GM19324 (cell line): ENCODE results near the gene STEAP1.
"Not testable (repeated sequence)": the region's sequence is repeated elsewhere in the genome, so short reads cannot be mapped to it uniquely, and the experiment has no call there.

Experiments used
- ATAC-seq: cut with Tn5 transposase; IDR thresholded peaks from one replicate; pipeline ENCODE4 v1.9.1; 2021; ENCODE audit warnings: mild to moderate bottlenecking, moderate library complexity; ENCODE audit not compliant: unreplicated experiment, low FRiP score

STEAP1 gene

DNA sequence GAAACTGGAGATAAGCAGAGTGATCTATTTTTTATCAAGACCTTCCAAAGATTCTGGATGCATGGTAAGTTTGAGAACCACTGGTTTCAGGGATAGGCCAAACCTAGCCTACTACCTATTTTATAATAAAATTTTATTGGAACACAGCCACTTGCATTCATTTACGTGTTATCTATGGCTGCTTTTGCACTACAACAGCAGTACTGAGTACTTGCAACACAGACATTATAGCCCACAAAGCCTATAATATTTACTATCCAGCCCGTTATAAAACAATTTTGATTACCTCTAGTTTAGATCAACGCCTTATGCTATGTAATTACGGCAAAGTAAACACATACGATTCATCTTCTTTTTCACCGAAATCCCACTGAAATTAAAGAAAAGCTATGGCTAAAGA lies 18.4 kb downstream of the STEAP1 start:
- ATAC-seq = no peak

DNA sequence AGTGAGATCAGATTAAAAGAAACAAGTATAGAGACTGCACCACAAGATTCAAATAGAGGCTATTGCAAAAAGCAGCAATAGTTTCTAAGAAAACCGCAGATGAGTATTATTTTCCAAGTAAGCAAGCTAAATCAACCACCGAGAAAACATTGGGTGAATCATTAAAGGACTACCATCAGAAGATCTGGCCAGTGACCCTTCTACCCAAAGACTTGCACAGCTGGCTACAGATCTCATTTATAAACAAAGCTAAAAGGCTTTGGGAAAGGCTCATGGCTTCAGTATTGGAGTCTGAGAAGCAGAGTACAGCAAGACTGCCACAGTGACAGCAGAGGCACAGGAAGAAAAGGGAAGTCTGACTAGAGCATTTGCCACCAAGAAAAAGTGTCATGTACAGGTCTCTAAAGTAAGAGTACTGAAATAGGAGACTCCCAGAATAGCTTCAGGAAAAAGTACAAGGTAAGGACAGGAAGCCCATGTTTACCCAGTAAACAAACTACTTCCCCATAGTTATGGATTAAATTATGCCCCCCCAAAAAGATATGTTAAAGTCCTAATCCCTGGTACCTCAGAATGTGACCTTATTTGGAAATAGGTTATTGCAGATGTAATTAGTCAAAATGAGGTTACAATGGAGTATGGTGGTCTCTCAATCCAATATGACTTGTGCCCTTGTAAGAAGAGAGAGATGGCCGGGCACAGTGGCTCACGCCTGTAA lies 19.0 kb downstream of the STEAP1 start:
- ATAC-seq = peak; percentile 77

DNA sequence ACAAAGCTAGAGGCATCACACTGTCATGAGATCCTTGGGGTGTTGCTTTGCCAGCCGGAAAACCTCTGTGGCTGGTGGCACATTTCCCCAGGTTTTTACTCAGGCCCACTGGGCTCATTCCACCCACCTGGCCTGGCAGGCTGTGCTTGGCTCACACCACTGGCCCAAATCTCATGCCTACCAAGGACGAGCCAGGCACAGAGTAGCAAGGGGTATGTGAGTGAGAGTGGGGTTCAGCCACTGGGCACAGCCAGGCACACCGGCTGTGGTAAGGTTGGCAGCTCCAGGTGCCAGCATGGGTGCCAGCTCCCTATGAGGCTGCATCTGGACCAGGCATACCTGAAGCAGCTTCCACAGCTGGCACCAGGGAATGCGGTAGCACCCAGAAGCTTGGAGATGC lies 21.4 kb downstream of the STEAP1 start:
- no peak for ATAC-seq

DNA sequence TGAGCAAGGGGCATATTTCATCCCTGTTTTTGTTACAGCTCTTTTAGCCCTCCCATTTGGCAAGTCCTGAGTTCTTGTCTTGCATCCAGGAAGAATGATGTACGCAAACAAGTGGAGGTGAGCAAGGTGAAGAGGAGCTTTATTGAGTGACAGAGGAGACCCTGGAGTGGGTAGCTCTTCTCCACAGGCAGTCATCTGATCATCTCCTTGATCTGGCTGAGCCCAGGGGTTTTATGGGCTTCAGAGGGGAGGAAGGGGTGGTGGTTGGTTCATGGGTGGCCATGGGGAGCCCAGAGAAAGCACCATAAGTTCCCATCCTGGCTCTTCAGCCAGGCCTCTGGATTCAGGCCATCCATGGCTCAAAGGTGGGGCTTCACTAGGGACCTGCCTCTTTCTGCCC lies 21.9 kb downstream of the STEAP1 start:
- no peak for ATAC-seq

DNA sequence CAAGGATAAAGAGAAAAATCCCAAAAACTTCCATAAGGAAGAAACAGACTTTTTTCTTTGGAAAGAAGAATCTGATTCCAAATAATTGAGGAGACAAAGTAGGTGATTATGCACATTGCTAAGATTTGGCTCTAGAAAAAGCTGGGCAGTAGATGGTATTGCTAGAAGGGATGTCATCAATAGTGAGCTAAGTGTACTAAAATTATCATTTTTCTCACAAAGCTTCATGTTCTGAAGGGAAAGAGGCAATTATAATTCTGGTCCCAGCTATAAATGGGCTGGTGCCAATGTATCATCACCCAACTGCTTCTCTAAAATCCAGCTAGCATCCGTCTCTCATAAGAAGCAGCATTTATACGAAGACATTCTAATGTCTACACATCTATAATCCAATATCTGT lies 23.9 kb downstream of the STEAP1 start:
- no peak for ATAC-seq

DNA sequence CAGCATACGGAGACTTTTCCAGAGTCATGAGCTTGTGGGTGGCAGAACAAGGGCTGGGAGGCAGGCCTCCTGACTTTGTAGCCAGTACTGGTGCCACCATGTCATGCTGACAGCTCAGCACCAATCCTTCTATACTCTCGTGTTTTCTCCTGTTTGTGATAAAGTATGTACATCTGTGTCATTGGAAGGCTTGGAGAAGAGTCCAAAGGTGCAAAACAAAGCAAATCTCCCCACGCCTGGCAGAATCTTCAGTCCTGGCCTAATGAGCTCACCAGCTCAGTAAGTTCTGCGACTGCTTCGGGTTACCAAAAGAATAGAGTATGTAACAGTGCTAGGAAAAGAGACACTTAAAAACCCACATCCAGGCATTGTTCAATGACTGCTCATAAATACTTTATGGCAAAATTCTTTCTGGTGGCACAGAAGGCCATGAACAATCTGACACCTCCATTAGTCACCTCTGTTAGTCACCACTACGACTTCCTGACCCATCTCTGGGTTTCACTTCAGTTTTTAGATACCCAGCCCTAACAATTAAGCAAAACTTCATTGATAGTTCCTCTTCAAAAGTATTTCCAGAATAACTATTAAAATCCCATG lies 24.5 kb downstream of the STEAP1 start:
- ATAC-seq = peak; percentile 93

DNA sequence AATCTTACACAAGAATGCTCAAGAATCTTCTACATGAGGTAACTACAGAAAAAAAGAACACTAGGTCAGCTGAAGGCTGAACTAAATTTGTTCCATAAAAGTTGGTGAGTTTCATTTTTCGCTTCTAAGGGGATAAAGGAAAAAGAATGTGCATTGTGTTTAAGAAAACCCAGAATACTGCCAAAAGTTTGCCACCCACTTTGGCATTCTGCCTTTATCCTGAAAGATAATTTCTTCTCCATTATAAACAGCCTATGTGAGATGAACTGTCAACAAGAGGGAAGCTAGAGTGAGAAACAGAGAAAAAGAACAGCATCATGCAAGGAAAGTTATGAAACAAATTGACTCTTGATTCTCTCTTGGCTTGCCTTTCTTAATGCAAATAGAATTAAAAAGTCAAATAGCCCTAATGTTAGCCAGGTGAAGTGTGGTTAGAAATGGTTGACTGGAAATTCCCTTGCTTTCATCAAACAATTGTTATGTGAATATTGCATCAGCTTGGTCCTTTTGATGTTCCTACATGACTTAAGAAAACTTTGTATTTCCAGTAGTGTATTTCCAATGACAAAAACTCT lies 25.8 kb downstream of the STEAP1 start:
- ATAC-seq = no peak

DNA sequence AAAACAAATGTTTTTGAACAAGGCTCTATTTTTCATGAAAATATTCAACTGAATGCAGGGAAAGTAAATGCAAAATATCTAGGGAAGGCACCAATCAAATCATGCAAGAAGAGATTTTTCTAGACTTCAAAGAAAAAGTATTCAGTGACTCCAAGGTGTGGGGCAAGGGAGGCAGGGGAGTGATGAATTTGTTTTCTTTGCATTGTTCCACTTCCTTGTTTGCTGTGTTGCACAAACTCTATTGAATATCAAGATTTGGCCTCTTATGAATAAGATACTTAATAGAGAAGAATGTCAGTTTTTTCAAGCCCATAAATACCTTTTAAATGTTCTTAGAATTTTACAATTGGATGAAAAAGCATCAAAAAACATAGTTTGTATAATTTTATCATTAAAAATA lies 26.4 kb downstream of the STEAP1 start:
- ATAC-seq = no peak

DNA sequence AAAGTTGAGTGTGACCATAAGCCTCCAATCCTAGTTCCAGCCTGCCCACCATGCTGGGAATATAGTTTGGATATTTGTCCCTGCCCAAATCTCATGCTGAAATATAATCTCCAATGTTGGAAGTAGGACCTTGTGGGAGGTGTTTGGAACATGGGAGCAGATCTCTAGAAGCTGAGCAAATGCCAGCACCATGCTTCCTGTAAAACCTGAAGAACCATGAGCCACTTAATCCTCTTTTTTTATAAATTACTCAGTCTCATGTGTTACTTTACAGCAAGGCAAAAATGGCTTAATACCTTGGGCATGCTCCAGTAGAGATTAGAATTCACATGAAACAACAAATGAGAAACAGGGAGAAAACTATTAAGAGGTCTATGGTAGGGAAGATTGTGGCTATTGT lies 27.2 kb downstream of the STEAP1 start:
- ATAC-seq = no peak

DNA sequence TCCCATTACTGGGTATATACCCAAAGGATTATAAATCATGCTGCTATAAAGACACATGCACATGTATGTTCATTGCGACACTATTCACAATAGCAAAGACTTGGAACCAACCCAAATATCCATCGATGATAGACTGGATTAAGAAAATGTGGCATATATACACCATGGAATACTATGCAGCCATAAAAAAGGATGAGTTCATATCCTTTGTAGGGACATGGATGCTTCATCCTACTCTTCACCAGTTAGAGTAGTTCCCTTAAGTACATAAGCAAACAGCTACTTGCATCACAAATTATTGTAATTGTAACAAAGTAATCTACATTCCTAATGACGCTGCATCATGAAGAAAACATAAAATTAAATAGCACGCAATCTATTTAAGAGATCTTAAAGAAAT lies 32.0 kb downstream of the STEAP1 start:
- not testable (repeated sequence) for ATAC-seq

DNA sequence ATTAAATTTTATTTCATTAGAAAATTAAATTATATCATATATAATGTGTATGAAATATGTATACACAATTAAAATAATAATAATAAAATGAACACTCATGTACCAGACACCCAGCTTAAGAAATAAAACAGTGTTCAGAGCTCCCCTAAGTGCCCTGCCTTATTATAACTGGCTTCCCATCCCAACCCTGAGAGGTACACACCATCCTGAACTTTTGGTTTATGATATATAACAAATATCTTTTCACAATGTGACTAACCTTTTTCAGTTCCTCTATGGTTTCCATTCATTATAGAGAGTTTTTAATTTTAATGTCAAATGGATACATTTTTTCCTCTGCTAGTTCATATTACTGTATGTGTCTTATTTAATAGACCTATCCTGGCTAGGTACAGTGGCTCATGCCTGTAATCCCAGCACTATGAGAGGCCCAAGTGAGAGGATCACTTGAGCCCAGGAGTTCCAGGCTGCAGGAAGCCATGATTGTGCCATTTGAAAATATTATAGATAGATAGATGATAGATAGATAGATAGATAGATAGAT lies 33.3 kb downstream of the STEAP1 start:
- ATAC-seq = no peak

DNA sequence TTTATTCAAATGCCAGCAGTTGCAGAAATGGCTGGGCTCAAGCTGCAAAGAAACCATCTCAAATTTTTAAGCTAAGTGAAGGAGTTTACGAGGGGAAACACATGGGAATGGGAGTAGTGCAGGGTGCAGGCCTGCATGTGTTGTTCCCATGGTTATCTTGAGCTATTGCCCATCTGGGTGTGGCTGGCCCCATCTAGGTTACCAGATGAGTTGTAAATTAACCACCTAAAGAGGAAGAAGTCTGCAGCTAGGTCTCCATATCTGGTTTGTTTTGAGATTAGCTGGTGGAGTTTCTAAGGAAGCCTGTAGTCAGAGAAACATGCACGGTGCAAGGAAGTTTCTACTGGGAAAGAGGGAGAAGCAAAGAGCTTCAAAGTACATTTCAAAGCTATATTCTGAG lies 34.0 kb downstream of the STEAP1 start:
- ATAC-seq = peak; percentile 81

DNA sequence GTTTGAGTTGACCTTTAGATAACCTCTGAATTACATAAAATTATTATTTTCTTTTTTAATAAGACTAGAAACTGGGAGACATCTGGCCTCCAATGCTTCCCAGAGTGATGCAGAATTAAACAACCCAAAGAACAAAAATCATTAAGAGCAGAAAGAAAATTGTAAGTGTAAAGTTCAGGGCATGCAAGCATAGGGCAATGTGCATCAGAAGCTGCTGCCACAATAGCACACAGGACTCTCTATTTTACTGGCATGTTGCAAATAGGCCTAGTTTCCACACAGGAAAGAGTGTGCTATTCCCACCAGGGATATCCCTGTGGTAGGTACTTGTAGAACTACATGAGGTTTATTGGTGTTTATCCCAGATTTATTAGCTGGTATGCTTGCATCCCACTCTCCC lies 36.7 kb downstream of the STEAP1 start:
- no peak for ATAC-seq

DNA sequence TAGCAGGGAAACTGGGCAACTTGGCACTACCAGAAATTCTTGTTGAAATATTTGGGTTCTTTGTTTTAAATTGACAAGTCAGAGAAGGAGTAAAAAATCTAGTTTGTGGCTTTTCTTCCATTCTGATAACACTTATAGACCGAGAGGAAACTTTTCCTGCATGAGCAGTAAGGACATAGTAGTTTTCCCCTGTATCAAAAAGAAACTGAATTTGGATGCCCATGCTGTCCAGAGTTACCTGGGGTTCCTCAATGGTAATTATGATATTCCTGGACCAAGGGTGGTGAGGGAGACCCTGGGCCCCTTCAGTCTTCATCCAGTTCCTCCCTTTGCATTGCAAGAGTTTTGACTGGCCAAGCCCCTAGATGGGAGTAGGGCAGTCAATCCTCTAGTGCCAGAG lies 37.4 kb downstream of the STEAP1 start:
- ATAC-seq = no peak

DNA sequence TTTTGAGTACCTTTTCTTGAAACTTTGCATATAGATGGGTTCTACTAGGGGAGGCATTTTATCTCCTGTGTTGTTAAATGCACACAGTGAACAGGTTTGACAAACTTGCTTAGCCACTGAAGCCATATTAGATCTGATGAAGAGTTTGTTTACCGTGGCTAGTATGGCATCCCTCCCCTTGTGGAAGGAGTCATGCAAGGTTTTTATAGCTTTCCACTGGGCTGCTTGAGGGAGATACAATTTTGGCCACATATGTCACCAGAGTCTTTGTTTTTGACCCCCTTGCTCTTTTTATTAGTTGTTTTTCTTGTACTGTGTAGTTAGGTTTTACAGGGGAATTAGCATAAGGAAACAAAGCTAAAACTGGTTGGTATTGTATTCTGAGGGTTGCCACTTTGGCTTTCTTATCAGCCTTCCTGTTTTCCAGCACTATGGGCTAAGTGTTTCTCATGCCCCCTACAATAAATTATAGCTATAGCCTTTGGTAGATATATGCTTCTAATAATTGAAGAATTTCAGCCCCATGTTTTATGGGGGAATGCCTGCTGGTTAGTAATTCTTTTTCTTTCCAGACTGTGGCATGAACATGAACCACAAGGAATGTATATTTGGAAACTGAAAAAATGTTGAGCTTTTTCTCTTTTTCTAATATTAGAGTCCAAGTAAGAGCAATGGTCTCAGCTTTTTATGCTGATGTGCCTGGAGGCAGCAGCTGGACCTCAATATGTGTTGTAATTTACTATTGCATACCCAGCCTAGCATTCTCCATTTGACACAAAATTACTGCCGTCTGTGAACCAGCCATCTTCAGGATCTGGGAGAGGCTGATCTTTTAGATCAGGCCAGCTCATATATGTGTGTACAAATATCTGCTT lies 38.8 kb downstream of the STEAP1 start:
- no peak for ATAC-seq

DNA sequence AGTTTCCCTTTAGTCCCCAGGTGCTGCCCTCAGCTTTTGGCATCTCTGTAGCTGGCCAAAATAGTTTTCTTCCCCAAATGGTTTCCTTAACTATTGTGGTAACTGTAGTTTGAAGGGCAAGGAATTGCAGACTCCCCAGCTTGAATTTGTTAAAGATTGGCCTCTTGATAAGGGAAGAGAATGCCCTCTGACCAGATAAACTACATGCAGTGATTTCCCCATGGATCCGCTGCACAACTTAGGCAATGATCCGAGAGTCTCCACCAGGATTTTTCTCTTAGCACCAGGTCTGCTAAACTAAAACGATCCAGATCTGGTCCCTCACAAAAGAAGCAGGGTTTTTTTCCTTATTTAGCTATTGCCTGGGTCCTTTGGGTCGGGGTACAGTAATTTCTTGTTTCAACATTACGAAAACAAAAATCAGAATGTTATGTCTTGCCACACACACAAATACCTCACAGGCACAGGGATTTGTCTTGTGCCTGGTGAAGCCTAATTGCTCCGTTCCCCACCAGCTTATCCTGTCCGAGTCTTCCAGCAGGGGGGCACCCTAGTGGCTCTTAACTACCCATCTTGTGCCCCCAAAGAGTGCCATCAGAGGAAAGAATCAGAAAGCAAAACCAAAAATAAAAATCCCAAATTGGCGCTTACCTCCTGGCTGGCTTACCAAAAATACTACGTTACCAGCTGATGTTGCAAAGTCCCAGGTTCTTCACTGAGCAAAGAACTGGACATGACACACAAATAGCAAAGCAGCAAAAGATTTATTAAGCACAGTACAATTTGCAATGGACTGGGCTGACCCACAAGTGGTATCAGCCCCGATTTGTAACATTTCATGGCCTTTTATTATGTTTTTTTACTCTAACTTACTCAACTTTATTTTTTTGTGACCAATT lies 40.9 kb downstream of the STEAP1 start:
- ATAC-seq = no peak

DNA sequence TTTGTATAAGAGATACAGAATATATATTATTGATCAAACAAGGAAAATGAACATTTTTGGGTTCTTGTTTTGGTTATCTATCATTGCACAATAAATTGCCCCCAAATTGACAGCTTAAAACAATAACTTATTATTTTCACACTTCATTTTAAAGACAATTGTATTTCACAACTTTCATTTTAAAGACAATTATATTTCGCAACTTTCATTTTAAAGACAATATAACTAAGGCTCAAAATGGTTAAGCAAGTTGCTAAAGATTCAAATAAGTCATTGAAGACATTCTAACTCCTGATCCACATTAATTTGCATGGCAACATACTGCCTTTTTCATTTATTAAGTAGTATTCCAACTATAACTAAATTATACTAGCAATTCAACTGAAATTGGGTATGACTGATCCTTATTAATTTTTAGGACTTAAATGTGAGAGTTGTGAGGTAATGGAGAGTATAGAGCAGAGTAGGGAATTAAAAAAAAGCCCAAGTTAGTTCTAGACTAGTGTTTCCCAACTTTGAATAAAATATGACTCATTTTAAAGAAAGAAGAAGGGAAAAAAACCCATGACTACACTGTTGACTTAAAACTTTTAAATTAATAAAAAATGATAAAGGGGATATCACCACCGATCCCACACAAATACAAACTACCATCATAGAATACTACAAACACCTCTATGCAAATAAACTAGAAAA lies 47.4 kb downstream of the STEAP1 start:
- no peak for ATAC-seq

DNA sequence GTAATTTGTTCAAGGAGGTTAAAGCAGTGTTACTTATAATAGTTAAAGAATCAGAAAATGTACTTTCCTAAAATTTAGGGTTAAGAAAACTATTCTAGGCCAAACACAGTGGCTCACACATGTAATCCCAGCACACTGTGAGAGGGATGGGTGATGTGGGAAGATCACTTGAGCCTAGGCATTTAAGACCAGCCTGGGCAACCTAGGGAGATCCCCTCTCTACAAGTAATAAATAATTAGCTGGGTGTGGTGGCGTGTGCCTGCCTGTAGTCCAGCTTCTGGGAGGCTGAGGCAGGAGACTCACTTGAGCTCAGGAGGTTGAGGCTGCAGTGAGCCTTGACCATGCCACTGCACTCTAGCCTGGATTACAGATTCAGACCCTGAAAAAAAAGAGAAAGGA lies 53.7 kb downstream of the STEAP1 start:
- ATAC-seq = no peak

DNA sequence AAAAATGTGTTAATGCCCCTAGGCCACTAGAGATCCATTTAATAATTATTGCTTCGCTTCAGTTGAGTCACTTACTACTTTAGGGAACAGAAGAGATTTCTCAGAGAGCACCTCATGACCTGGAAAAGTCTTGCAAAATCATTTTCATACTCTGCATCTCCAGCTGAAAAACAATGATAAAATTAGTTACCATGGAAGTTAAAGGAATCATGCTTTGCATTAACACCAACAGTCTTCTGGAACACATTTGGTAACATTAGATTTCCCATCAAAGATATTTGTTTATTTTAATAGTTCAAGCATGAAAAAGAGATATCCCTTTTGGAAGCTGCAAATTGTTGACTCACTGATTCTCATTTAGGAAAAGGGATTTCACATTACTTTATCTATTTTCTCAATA lies 55.5 kb downstream of the STEAP1 start:
- ATAC-seq = no peak
